Activated T-cell treated with anti-CD3 and anti-CD28 coated beads for 1 hour (primary cell): ENCODE measurements around the gene GPC3.
"Not testable (repeated sequence)": the region's sequence is repeated elsewhere in the genome, so short reads cannot be mapped to it uniquely, and the experiment has no call there.

Experiments
- DNase-seq: peaks from one replicate; pipeline ENCODE4 v3.0.0-alpha.2; 2020; ENCODE audit warnings: low read depth

Gene GPC3

GRCh38 chrX:133646719-133647116 lies 338.7 kb downstream of the GPC3 start:
- no peak for DNase-seq

GRCh38 chrX:133645977-133646718 lies 339.2 kb downstream of the GPC3 start:
- DNase-seq: no peak

- no peak for DNase-seq
Observed at GRCh38 chrX:133645256-133645655, 340.1 kb downstream of the GPC3 start.

GRCh38 chrX:133640161-133641015 lies 345.0 kb downstream of the GPC3 start:
- no peak for DNase-seq

GRCh38 chrX:133639726-133640125 lies 345.7 kb downstream of the GPC3 start:
- DNase-seq: no peak

GRCh38 chrX:133638285-133638684 lies 347.1 kb downstream of the GPC3 start:
- DNase-seq: no peak

GRCh38 chrX:133637765-133638164 lies 347.6 kb downstream of the GPC3 start:
- no peak for DNase-seq

GRCh38 chrX:133636009-133636408 lies 349.4 kb downstream of the GPC3 start:
- DNase-seq: no peak

- DNase-seq: no peak
Observed at GRCh38 chrX:133634416-133634815, 351.0 kb downstream of the GPC3 start.

- no peak for DNase-seq
Observed at GRCh38 chrX:133633950-133634349, 351.4 kb downstream of the GPC3 start.

- no peak for DNase-seq
Observed at GRCh38 chrX:133633162-133633561, 352.2 kb downstream of the GPC3 start.

- no peak for DNase-seq
Observed at GRCh38 chrX:133630362-133630761, 355.0 kb downstream of the GPC3 start.

- no peak for DNase-seq
Observed at GRCh38 chrX:133627673-133628072, 357.7 kb downstream of the GPC3 start.

GRCh38 chrX:133621384-133621783 lies 364.0 kb downstream of the GPC3 start:
- not testable (repeated sequence) for DNase-seq

GRCh38 chrX:133611676-133612075 lies 373.7 kb downstream of the GPC3 start:
- no peak for DNase-seq

- no peak for DNase-seq
Observed at GRCh38 chrX:133610056-133610455, 375.3 kb downstream of the GPC3 start.

- DNase-seq: no peak
Observed at GRCh38 chrX:133609166-133609565, 376.2 kb downstream of the GPC3 start.

- no peak for DNase-seq
Observed at GRCh38 chrX:133608406-133608805, 377.0 kb downstream of the GPC3 start.

- DNase-seq: no peak
Observed at GRCh38 chrX:133607419-133608348, 377.7 kb downstream of the GPC3 start.

- DNase-seq: no peak
Observed at GRCh38 chrX:133606990-133607389, 378.4 kb downstream of the GPC3 start.

GRCh38 chrX:133604801-133605200 lies 380.6 kb downstream of the GPC3 start:
- DNase-seq: no peak

- no peak for DNase-seq
Observed at GRCh38 chrX:133602881-133603280, 382.5 kb downstream of the GPC3 start.
